ENCODE results near the gene ZNF480. TPM values are rescaled to one million over a fixed set of nuclear protein-coding genes. Genes with fewer than 3 reads are reported as not detected.

Gene ZNF480
- total and polyA plus RNA-seq, 2 of the 8 experiments (the other 6 are each of a cell fraction or from before 2014, with no cell fraction given) = 3.4 to 32.9 TPM

DNA sequence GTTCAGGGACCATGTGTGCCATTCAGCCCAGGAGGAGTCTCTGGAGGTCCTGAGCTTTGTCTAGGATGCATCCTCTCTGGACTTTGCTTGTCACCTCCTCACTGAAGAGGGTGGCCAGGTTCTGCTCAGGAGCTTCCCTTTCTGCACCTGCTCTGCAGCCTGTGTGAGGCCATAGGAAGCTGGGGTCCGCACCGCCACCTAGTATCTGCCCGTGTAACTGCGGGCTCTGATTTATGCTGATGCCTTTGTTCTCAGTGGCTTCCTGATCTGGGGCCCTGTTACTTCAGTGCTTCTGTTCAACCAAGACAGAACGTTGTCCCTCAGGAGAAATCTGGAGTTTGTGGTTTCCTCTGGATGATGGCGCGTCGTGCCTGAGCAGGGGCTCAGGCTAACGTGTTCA is 54.5 kb downstream of the ZNF480 start:
- Histone ChIP-seq H3K4me2 (ENCODE audit: insufficient read depth in 1 of 2, low read depth in 2 of 2, low read length in 2 of 2) (no peak overlapping the region), H2AFZ (ENCODE audit: low read length) (peak overlapping the region; percentile 100), H4K8ac (ENCODE audit: extremely low read depth, insufficient read depth, low read length) (no peak overlapping the region), H3K23ac (ENCODE audit: insufficient read length) (no peak overlapping the region), H4K20me1 (replicated peaks in 1 of 2; ENCODE audit: control insufficient read depth in 1 of 2, insufficient read depth in 2 of 2, low read length in 2 of 2) (no peaks in the 10 kb centered on the region), H3K27me3 (replicated peaks in 1 of 4; ENCODE audit: control insufficient read depth in 3 of 4, extremely low read depth in 1 of 4, insufficient read depth in 3 of 4, low read length in 3 of 4) (no peaks in the 10 kb centered on the region), H3K36me3 (ENCODE audit: control insufficient read depth in 2 of 4, insufficient read depth in 4 of 4, low read length in 3 of 4) (peaks cover 0 to 38% (median 17%) of the 10 kb centered on the region in 4 experiments; a peak in 6 of 8 replicates), H4K5ac (ENCODE audit: insufficient read length, low read depth, low read length) (no peak overlapping the region), H3K56ac (replicated peaks; ENCODE audit: insufficient read length, low read depth, low read length) (no peak overlapping the region), H3K9me3 (ENCODE audit: insufficient read depth in 2 of 2, low read depth in 1 of 2, low read length in 1 of 2) (0 out of 4 replicates have a peak, but pooled peaks cover 3 to 4% of the 10 kb centered on the region in 2 experiments), H3K79me2 (ENCODE audit: control insufficient read depth in 1 of 2, insufficient read depth in 2 of 2, low read length in 2 of 2) (no peaks in the 10 kb centered on the region), H2AK5ac (ENCODE audit: low read depth, low read length) (no peak overlapping the region), H2BK12ac (ENCODE audit: low read depth, low read length) (no peak overlapping the region), H3K18ac (ENCODE audit: extremely low read depth, low read length) (no peak overlapping the region), H2BK20ac (ENCODE audit: low read length) (no peak overlapping the region), H3K4ac (replicated peaks; ENCODE audit: insufficient read length, low read depth, low read length) (no peak overlapping the region), H3K4me3 (ENCODE audit: extremely low read depth in 1 of 4, insufficient read depth in 2 of 4, low read depth in 3 of 4, low read length in 4 of 4) (no peak overlapping the region), H2BK15ac (ENCODE audit: low read length) (no peak overlapping the region), H3K4me1 (replicated peaks in 1 of 4; ENCODE audit: control insufficient read depth in 3 of 4, insufficient read depth in 4 of 4, low read length in 3 of 4) (peaks cover 0 to 3% (median 0%) of the 10 kb centered on the region in 4 experiments; a peak in 2 of 7 replicates), H2BK5ac (ENCODE audit: low read depth, low read length) (no peak overlapping the region), H3K14ac (ENCODE audit: insufficient read length) (no peak overlapping the region), H3K79me1 (ENCODE audit: low read depth, low read length) (no peaks in the 10 kb centered on the region), H3K9ac (replicated peaks in 1 of 4; ENCODE audit: extremely low read depth in 1 of 4, low read depth in 3 of 4, low read length in 3 of 4) (no peak overlapping the region), H3K27ac (ENCODE audit: low read depth, low read length) (no peak overlapping the region), H3K23me2 (ENCODE audit: low read depth, low read length) (no peaks in the 10 kb centered on the region), H4K91ac (replicated peaks; ENCODE audit: insufficient read length, low read length) (no peak overlapping the region), H2BK120ac (replicated peaks; ENCODE audit: low read depth, low read length) (no peak overlapping the region)
- FAIRE-seq (peak; percentile 75), DNase-seq (ENCODE audit: low read depth in 1 of 2, low spot score in 2 of 2) (peak in 1 of 2 experiments; percentile 66)
- ChIA-PET POLR2A (ENCODE audit: partially characterized antibody) (interaction anchor here (0.8 to 1.0 kb wide), 2 partner anchors 18 to 113 kb away, joined by 3 read pairs; partner anchors contain the start of gene ZNF880), CTCF (ENCODE audit: partially characterized antibody) (interaction anchor here (0.6 to 1.5 kb wide), 7 partner anchors 10 to 272 kb away, joined by 3 to 4 read pairs (median 3); no protein-coding TSS in a partner anchor)
- TF ChIP-seq, protein P1, sequence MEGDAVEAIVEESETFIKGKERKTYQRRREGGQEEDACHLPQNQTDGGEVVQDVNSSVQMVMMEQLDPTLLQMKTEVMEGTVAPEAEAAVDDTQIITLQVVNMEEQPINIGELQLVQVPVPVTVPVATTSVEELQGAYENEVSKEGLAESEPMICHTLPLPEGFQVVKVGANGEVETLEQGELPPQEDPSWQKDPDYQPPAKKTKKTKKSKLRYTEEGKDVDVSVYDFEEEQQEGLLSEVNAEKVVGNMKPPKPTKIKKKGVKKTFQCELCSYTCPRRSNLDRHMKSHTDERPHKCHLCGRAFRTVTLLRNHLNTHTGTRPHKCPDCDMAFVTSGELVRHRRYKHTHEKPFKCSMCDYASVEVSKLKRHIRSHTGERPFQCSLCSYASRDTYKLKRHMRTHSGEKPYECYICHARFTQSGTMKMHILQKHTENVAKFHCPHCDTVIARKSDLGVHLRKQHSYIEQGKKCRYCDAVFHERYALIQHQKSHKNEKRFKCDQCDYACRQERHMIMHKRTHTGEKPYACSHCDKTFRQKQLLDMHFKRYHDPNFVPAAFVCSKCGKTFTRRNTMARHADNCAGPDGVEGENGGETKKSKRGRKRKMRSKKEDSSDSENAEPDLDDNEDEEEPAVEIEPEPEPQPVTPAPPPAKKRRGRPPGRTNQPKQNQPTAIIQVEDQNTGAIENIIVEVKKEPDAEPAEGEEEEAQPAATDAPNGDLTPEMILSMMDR (IDR thresholded peaks at IDR 0.05; ENCODE audit: control extremely low read depth in 1 of 3, insufficient read depth in 1 of 3, low read depth in 1 of 3, low read length in 3 of 3) = peak; percentile 68 to 90 (median 73)
- peak in 1 of 2 experiments; percentile 25; a peak in 1 of 3 replicates for TF ChIP-seq POLR2A (IDR thresholded peaks at IDR 0.05; ENCODE audit: control extremely low read depth in 1 of 2, low read depth in 2 of 2, low read length in 2 of 2)
- no peak for TF ChIP-seq EP300 (IDR thresholded peaks at IDR 0.05; ENCODE audit: borderline replicate concordance in 1 of 2, low read depth in 2 of 2, low read length in 2 of 2)
- peak; percentile 53 to 71 for TF ChIP-seq RAD21 (IDR thresholded peaks at IDR 0.05 in 1 of 2, conservative IDR thresholded peaks at IDR 0.05 in 1 of 2; ENCODE audit: low read depth in 2 of 2, low read length in 2 of 2)
- TF ChIP-seq YY1 (IDR thresholded peaks at IDR 0.05; ENCODE audit: low read depth, low read length) = 0 out of 2 replicates have a peak, but pooled peaks have one; percentile 20
- WGBS, 2 experiments (ENCODE audit: extremely low coverage in 1 of 2, insufficient coverage in 1 of 2, insufficient read length in 1 of 2, insufficient replicate concordance in 2 of 2, low coverage in 1 of 2, low lambda C conversion rate in 2 of 2, missing lambda C conversion rate in 1 of 2) = 66% methylated on average over 9 of the region's 9 CpGs; no CpG with 5 or more reads in 1 of the 2 experiments

Data from H1 (cell line).